Kidney epithelial cell (primary cell): ENCODE measurements around the gene DNAJB12. TPM values are rescaled to one million over a fixed set of nuclear protein-coding genes. Genes with fewer than 3 reads are reported as not detected.

Experiments
- DNase-seq: peaks from one replicate; pipeline ENCODE4 v3.0.0-alpha.2; 2010; ENCODE audit warnings: low read depth
- H3K27me3 ChIP-seq: 2 replicates; pipeline ENCODE4 v1.6.0; 2011; ENCODE audit warnings: low read length; ENCODE audit not compliant: control insufficient read depth, insufficient read depth
- H3K36me3 ChIP-seq: 2 replicates; pipeline ENCODE4 v1.5.1; 2011; ENCODE audit warnings: low read length; ENCODE audit not compliant: control insufficient read depth, insufficient read depth
- H3K4me3 ChIP-seq: 2 replicates; pipeline ENCODE4 v1.5.1; 2011; ENCODE audit warnings: low read depth, mild to moderate bottlenecking, control low read depth, low read length
- total RNA-seq: library from RNA; depleted of rRNA; stranded (reverse); fragments of >200 nt; gene quantifications from 2 replicates; pipeline ENCODE4 v1.2.3, GENCODE V29; 2015
- TF ChIP-seq, protein P1 (sequence below): IDR thresholded peaks from 2 replicates; pipeline ENCODE4 v1.5.1; 2011; ENCODE audit warnings: mild to moderate bottlenecking, moderate library complexity, low read length, control low read depth, inconsistent platforms; ENCODE audit not compliant: insufficient read depth, poor library complexity, severe bottlenecking

Gene DNAJB12
- total RNA-seq, 1 donor from 2014 or later: 34.4 TPM

DNA sequence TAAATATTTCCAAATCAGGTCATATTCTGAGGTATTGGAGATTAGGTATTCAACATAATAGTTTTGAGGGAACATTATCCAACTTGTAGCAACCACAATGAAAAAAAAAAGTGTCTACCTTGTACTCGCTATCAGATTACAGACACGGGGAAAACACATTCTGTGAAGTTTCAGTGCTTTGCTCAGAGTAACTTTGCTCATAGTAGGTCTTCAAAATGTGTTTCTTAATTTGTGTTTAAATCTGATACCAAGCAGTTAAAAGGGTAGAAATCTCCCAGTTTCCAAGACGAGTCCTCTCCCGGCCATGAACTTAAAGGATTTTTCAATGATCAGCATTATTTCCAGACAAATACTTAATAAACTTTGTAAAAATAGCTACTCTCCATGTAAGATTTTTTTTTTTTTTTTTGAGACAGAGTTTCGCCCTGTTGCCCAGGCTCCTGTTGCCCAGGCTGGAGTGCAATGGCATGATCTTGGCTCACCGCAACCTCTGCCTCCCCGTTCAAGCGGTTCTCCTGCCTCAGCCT, 41.8 kb downstream of the DNAJB12 start:
- no peak for DNase-seq
- H3K36me3 ChIP-seq: no peaks in the 10 kb centered on the region
- TF ChIP-seq, protein P1, sequence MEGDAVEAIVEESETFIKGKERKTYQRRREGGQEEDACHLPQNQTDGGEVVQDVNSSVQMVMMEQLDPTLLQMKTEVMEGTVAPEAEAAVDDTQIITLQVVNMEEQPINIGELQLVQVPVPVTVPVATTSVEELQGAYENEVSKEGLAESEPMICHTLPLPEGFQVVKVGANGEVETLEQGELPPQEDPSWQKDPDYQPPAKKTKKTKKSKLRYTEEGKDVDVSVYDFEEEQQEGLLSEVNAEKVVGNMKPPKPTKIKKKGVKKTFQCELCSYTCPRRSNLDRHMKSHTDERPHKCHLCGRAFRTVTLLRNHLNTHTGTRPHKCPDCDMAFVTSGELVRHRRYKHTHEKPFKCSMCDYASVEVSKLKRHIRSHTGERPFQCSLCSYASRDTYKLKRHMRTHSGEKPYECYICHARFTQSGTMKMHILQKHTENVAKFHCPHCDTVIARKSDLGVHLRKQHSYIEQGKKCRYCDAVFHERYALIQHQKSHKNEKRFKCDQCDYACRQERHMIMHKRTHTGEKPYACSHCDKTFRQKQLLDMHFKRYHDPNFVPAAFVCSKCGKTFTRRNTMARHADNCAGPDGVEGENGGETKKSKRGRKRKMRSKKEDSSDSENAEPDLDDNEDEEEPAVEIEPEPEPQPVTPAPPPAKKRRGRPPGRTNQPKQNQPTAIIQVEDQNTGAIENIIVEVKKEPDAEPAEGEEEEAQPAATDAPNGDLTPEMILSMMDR: no peak
- no peaks in the 10 kb centered on the region for H3K27me3 ChIP-seq
- H3K4me3 ChIP-seq: no peak overlapping the region

DNA sequence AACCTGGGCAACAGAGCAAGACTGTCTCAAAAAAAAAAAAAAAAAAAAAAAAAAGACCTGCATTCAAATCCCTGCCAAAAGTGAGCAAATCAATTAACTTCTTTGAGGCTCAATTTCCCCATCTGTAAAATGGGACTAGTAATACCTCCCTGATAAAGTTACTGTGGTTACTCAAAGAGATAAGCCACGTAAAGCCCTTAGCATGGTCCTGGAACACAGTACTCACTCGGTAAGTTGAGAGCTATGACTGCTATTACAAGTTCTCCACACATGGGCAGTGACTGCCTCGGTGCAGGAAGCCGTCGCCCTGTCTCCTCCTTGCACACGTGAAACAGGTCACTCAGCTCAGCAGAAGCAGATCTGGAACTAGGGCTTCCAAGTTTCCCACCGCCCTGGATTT, 43.1 kb downstream of the DNAJB12 start:
- Histone ChIP-seq H3K4me3 (no peak overlapping the region), H3K36me3 (no peaks in the 10 kb centered on the region), H3K27me3 (no peaks in the 10 kb centered on the region)
- TF ChIP-seq, protein P1: no peak
- DNase-seq: no peak

DNA sequence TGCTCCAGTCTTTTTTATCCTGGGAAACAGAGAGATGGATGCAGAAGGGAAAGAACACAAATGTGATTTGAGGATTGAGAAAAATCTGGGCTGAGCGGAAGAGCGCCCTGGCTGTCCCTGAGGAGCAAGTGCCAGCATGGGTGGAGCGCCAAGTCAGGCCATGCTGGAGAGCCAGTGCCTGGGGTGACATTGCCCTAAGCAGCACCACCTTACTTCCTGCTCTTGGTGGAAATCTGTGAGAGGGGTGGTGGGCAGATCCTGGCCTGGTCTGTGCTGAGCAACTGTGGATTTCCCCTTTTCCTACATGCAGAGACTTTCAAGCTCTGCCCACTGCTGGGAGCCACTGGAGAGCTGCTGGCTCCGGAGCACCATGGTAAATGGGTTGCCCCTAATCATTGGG, 44.1 kb downstream of the DNAJB12 start:
- no peak overlapping the region for H3K4me3 ChIP-seq
- TF ChIP-seq, protein P1: no peak
- no peaks in the 10 kb centered on the region for H3K27me3 ChIP-seq
- no peak for DNase-seq
- no peaks in the 10 kb centered on the region for H3K36me3 ChIP-seq

DNA sequence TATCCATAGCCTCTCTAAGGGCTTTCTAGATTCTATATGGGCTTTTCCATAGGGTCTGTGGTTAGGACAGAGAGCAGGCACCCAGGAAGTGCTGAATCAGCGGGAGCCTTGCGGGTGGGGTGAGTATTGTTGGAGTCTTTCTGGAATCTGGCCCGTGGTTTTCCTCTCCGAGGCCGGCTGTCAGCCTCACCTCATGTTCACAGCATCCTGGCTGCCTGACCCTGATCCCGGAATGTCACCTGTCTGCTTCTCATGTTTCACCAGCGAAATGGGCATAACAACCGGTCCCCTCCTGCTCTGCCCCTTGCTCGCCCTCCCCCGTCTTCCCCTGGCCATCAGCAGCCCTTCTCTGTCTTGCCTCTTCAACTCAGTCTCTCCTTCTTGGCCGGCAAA, 44.5 kb downstream of the DNAJB12 start:
- Histone ChIP-seq H3K36me3 (no peaks in the 10 kb centered on the region), H3K4me3 (no peak overlapping the region), H3K27me3 (no peaks in the 10 kb centered on the region)
- DNase-seq: no peak
- TF ChIP-seq, protein P1: no peak

DNA sequence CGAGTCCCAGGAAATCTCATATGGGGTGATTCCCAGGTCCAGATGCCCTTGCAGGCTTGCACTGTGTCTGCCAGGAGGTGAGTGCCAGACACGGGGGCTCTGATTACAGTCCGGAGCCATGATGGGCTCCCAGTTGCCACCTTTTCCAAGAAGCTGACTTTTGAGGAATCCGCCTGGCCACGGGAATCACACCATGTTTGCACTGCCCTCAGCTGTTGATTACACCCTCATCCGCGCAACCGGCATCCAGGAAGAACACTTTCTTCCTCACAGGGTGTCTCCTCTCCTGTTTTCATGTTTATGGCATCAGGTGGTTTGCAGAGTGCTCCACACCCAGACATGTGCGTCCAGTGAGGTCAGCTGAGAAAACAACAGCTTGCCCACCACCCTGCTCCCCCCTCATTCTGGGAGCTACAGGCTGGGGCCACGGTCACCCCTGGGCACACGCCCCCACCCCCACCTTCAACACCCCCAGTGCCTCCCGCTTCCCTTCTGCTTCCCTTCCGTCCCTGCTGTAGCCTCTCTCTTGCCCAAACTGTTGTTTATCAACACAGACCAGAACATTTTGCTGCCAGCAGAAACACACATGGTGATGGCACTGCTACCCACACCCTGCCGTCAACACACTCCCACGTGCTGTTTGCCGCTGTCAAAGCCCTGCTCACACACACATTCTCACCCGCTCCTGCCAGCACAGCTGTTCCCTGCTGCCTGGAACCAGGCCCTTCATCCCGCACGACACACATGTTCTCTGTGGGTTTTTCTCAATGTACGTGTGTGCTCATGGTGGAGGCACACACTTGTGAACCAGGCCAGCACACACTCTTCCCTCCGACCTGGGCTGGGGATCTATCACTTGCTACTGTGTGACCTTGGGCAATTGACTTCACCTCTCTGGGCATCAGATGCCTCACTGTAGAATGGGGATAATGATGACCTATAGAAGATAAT, 45.2 kb downstream of the DNAJB12 start:
- TF ChIP-seq, protein P1: no peak
- DNase-seq: no peak
- no peaks in the 10 kb centered on the region for H3K36me3 ChIP-seq
- no peaks in the 10 kb centered on the region for H3K27me3 ChIP-seq
- H3K4me3 ChIP-seq: no peak overlapping the region
